SK-N-MC (cell line): ENCODE data around the gene SMYD3.

Experiments
- EZH2 ChIP-seq: fragments of 200-600 bp; sonication (generic); IDR thresholded peaks from one replicate; pipeline ENCODE4 v1.6.1; 2017; ENCODE audit warnings: antibody characterized with exemption
- POLR2AphosphoS5 ChIP-seq: IDR thresholded peaks from 2 replicates; pipeline ENCODE4 v1.6.1; 2012; ENCODE audit warnings: mild to moderate bottlenecking, low read depth, low read length, borderline replicate concordance

- no peak for TF ChIP-seq POLR2AphosphoS5
- TF ChIP-seq EZH2, result no peak
Measured at GRCh38 chr1:245765230-245766000, 741.7 kb downstream of the SMYD3 start.
